Vagina (tissue), 2 donors: ENCODE results near the gene MGLL.

Source experiments
- CTCF ChIP-seq, 3 experiments: fragments of 450-650 bp in 2 of 3; fragments of 200-600 bp in 1 of 3; sonication (generic) in 1 of 3; IDR thresholded peaks; one replicate each; pipeline ENCODE4 v1.5.1; 2017 to 2019; ENCODE audit warnings: antibody characterized with exemption in 3 of 3, mild to moderate bottlenecking in 2 of 3, moderate library complexity in 2 of 3
- POLR2A ChIP-seq, 2 donors: fragments of 450-650 bp; IDR thresholded peaks; one replicate each; pipeline ENCODE4 v1.6.1; 2017; ENCODE audit warnings: antibody characterized with exemption in 2 of 2, mild to moderate bottlenecking in 2 of 2, moderate library complexity in 2 of 2

GRCh38 chr3:127784865-127785710, 37.2 kb downstream of the MGLL start:
- TF ChIP-seq CTCF (IDR thresholded peaks at IDR 0.05), result no peak
- no peak for TF ChIP-seq POLR2A (IDR thresholded peaks at IDR 0.05)
